ENCODE measurements around the gene MT1F.

DNA sequence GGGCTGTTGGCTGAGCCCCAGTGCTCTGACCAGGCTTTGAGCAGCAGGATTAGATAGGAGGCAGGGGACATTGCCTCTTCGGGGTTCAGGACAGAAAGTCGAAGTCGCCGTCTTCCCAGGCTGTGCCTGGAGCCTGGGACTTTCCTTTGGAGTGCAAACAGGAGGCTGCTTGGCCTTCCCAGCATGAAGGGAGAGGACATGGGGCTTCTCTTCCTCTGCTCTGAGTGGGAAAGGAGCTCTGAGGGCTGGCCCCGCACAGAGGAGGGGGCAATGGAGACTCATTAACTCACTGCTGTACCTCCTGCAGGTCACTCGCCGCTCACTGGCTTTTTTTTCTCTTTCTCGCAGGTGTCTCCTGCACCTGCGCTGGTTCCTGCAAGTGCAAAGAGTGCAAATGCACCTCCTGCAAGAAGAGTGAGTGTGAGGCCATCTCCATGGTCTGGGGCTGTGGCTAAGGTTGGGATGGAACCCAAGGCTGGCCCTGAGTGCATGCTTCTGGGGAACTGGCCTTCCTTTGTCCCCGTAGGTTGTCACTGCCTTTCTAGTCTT lies 642 bp downstream of the MT1F start:
- TF ChIP-seq, protein P1, sequence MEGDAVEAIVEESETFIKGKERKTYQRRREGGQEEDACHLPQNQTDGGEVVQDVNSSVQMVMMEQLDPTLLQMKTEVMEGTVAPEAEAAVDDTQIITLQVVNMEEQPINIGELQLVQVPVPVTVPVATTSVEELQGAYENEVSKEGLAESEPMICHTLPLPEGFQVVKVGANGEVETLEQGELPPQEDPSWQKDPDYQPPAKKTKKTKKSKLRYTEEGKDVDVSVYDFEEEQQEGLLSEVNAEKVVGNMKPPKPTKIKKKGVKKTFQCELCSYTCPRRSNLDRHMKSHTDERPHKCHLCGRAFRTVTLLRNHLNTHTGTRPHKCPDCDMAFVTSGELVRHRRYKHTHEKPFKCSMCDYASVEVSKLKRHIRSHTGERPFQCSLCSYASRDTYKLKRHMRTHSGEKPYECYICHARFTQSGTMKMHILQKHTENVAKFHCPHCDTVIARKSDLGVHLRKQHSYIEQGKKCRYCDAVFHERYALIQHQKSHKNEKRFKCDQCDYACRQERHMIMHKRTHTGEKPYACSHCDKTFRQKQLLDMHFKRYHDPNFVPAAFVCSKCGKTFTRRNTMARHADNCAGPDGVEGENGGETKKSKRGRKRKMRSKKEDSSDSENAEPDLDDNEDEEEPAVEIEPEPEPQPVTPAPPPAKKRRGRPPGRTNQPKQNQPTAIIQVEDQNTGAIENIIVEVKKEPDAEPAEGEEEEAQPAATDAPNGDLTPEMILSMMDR (IDR thresholded peaks at IDR 0.05; ENCODE audit: low read length), result no peak
- no peak for TF ChIP-seq EZH2 (IDR thresholded peaks at IDR 0.05; ENCODE audit: borderline replicate concordance, low read length)
